ENCODE results near the gene GRM7.

DNA sequence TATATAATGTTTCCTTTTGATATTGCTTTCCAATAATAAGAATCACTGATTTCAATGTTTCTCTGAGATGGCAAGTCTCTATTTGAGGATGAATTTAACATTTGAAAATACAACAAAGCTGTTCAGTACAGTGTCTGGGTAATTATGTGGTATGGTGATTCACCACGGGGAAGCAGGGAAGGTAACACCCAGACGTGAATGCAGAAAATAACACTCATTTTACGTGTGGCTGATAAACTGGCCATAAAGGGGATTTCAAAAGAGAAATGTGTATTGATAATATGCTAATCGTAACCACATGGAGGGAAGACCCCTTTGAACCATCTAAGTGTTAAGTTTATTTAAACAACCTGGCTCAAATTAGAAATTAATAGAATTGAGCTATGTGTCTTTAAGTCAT, 344.6 kb downstream of the GRM7 start:
- TF ChIP-seq CTCF (IDR thresholded peaks at IDR 0.05) (no peak), POLR2AphosphoS5 (IDR thresholded peaks at IDR 0.05) (no peak)
